Activated CD4-positive, alpha-beta T cell treated with anti-CD3 and anti-CD28 coated beads for 1 hour (primary cell): ENCODE measurements around the gene LRPAP1.
A peak's percentile ranks its signal among the peaks of the same experiment; 100 is the strongest.
"Not testable (repeated sequence)": the region's sequence is repeated elsewhere in the genome, so short reads cannot be mapped to it uniquely, and the experiment has no call there.

ENCODE experiments used
- DNase-seq: peaks from one replicate; pipeline ENCODE4 v3.0.0-alpha.2; 2020

The LRPAP1 gene, protein sequence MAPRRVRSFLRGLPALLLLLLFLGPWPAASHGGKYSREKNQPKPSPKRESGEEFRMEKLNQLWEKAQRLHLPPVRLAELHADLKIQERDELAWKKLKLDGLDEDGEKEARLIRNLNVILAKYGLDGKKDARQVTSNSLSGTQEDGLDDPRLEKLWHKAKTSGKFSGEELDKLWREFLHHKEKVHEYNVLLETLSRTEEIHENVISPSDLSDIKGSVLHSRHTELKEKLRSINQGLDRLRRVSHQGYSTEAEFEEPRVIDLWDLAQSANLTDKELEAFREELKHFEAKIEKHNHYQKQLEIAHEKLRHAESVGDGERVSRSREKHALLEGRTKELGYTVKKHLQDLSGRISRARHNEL

DNA sequence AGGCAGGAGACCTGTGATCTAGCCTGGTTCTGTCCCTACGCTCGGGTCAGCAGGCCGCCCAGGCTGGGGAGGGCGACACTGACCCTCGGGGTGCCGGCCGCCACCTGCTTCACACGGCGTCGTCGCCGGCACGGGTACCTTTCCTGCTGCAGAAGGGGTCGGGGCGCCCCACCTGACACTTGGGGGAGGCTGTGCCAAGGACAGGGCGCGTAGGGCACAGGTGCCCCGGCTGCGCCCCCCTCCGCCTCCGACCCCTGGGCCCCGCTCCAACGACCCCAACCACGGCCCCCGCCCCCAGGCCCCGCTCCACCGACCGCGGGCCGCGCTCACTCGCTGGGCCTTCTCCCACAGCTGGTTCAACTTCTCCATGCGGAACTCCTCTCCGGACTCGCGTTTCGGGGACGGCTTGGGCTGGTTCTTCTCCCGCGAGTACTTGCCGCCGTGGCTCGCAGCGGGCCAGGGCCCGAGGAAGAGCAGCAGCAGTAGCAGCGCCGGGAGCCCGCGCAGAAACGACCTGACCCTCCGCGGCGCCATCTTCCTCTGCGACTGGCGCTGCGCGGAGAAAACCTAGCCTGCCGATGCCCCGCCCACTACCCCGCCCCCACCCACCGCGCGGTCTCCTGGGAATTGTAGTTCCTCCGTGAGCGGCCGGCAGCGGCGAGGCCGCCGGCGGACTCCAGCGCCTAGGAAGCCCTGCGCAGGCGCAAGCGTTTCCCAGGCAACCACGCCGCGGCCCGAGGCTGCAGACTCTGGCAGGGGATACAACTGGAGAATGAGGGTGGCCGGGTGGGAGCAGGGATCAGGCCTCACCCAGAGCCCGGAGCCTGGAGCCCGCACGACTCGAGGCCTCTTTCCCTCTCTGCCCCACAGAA, at the start of gene LRPAP1:
Gene LRPAP1 (minus strand): TSS at position 544 of the 872 bp plus-strand sequence. CDS start 10 bp downstream, at position 534.
- DNase-seq, result peak; percentile 78

DNA sequence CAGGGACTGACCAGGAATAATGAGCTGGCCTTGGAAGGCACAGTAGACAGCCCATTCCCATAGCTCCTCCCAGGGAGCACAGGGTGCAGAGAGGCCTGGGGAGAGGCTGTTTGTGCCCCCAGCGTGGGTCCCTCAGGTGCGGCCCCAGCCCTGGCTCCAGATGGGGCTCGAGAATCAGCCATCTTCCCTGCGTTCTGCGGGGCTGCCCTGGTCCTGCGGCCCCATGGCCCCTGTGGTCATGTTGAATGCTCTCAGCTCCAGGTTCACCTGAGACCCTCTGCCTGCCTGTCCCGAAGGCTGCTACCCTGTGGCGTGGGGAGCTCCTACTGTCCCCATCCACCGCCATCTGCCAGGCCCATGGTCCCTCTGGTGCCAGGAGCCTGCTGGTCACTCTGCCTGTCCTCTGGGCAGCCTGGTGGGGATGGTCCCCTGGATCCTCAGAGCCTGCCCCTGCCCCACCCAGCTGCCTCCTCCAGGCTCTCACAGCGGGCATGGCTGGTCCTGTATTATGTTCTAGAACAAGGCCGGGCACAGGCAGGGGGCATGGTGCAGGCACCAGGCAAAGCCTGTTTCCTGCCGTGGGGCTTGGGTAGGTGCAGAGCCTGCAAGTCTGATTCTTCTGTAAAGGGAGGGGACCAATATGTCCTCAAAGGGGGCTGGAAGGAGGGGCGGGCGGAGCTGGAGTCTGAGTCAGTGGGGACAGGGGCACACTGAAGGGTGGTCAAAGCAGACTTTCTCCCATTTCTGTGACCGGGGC, 49.3 kb upstream of the LRPAP1 start:
- not testable (repeated sequence) for DNase-seq

DNA sequence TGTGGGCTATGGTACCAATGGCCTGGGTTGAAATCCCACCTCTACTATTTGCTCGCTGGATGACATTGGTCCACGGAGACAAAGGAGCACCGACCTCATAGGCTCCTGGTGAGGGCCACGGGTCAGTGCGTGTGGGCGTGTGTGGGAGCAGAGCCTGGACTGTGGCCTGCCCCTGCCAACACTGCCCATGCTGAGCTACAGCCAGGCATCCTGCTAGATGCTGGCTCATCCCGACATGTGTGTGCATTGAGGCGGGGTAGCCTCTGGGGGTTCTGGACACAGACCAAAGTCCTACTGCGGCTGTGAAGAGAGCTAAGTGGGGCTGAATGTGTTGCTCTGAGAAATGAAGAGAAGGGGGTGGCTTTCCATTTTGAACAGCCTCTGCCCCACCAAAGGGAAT, 48.6 kb upstream of the LRPAP1 start:
- not testable (repeated sequence) for DNase-seq

DNA sequence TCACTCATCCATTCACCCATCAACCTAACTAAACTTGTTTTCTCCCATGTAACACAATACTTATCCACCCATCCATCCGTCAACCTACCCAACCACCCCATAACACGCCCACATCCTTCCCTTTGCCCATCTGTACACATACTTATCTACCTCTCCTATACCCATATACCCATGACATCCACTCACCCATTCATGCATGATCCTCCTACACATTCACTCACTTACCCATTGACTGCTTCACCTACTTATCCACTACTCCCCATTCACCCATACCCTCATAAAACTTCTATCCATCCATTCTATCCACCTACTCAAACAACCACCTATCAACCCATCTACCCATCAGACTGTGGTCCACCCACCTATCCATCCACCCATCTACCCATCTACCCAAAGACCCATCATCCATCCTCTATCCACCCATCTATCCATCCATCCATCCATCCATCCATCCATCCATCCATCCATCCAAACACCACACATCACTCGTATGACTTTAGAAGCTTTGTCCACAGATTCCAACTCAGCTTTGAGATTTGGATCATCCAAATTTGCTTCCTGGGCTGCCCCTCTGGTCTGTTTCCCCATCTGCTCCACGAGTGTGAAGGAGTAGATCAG, 46.4 kb upstream of the LRPAP1 start:
- not testable (repeated sequence) for DNase-seq

DNA sequence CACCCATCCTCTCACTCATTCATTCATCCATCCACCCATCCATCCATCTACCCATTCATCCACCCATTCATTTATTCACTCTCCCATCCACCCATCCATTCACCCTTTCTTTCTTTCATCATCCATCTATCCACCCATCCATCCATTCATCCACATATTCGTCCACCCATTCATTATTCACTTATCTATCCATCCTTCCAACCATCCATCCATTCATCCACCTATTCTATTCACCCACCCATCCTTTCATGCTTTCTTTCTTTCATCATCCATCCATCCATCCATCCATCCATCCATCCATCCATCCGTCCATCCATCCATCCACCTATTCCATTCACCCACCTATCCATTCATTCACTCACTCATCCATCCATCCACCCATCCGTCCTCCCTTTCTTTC, 45.8 kb upstream of the LRPAP1 start:
- not testable (repeated sequence) for DNase-seq

DNA sequence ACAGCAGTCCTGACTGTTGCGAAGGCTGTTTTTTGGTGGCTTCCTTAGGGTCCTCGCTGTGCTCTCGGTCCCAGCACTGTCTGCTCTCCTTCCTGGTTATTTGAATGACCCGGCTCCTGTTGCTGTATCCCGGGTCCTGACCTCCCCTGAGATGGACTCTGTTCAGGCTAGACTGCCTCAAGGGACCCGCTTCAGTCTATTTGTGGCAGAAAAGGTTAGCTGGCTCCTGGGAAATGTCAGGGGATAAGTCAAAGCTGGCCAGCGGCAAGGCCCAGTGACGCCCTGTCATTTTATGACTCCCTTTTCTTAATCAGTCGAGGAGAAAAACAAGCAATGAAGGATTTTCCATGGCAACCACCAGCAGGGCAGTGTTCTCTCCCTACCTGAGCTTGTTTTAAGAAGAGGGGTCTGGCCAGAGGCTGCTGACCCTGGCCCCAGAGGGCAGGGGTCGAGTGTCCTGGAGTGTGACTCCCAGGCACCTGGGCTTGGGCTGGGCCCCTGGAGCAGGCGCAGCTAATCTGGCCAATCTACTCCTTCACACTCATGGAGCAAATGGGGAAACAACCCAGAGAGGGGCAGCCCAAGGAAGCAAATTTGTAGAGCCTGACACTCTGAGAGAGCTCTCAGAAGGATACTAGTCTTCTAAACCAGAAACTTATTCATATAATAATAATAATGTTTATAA, 45.1 kb upstream of the LRPAP1 start:
- DNase-seq, result not testable (repeated sequence)

DNA sequence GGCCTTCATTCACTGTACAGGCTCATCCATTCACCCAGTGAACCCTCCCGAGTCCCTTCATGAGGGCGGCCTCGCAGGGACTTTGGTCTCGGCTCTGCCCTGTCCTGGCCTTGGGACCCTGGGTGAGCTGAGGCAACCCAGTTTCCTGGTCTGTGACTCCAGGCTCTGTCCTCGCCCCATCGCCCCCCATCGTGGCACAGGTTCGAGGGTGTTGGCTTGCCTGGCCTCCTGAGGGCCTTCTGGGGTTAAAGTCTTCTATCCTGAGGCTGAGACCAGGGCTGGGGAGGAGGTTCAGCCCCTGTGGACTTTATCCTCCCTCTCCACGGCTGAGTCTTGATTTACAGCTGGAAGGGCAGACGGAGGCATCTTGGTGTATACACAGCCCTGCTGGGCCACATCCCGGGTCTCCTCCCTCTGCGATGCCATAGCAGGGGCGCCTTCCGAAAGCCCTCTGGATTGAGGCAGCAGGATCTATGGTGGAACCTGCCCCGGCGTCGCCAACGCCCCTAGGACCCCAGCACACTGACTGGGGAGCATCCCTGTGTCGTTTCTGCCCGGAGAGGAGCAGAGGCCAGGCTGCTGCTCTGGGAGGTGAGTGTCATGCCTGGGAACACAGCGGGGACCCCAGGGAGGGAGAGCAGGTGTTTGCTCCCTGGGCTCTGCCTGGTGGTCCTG, 44.4 kb upstream of the LRPAP1 start:
- DNase-seq, result not testable (repeated sequence)

DNA sequence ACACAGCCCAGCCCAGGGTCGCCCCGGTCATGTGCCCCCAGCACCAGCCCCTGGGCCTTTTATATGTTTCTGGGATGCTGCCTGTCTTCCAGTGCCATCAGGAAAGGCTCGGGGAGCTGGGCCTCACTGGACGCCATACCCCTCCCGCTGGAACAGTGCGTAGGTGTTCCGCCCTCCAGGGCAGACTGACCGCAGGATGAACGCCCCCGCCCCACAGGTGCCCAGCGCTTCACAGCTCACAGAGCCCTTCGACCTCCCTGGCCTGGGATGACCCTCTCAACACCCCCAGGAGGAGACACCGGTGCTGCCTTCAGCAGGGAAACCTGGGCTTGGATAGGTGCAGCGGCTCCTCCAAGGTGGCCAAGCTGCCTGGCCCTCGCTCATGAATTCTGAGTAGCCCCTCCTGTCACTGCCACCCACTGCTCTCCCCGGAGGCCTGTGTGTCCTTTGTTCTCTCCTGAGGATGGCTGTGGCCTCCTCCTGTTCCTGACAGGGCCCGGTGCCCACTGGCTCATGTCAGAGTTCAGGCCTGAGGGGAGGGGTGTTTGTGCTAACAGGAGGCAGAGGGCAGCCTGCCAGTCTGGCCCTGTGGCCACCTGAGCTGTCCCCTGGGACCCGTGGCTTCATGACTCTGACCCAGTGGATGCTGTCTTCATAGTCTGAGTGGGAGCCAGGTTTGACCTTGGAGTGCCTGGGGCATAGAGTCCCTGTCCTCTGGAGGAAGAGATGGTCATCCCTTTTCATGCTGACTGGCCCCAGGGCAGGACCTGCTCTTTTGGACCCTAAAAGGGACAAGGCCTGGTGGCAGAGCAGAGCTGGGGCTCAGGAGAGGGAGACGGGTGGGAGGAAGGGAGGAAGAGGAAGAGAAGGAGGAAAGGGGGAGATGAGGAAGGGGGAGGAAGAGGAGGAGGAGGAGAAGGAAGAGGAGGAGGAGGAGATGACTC, 43.5 kb upstream of the LRPAP1 start:
- DNase-seq, result not testable (repeated sequence)

DNA sequence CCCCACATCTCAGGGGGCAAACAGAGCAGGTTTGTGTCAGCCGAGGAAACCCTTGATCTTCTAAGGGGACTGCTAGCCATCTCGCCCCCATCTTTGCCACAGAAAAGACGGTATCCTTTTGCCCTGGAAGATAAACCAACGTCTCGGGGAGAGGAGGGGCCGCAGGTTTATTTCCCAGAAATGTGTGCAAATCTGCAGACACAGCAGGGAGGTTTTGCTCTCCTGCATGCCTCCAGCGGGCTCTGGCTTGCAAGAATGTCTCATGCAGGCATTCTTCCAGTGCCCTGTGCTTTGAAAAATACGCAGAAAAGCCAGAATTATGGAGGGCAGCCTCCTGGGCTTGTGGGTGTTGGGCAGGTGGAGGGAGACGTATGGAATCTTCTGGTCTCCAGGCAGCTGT, 42.6 kb upstream of the LRPAP1 start:
- not testable (repeated sequence) for DNase-seq

DNA sequence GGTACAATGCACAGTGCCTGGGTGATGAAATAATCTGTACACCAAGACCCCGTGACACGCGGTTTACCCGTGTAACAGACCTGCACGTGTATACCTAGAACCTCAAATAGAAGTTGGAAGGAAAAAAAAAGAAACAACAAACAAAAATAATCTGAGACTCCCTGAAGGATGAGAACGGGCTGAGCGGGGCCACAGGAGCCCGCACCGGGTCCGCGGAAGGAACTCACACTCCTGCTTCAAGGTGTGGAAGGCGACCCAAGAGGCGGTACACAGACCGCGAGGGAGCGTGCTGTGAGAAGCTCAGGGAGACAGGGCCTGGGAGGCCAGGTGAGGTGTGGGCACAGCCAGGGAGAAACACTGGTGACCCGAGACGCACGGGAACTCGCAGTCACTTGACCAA, 42.1 kb upstream of the LRPAP1 start:
- DNase-seq, result not testable (repeated sequence)

DNA sequence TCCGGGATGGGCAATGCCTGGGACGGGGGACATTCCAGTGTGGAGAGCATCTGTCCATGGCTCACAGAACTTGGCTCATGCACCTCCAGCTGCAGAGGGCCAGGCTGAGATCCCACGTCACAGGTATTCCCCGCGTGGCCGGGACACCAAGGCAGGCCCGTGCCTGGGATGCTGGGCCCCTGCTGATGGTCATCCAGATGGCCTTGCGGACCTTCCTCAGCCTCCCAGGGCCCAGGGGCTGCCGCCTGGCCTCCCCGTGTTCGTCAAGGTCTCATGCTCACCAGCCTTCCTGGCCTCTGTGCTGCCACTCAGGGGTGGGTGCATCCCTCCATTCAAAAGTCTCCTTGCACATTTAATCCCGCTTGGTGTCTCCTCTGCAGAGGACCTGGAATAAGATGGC, 40.9 kb upstream of the LRPAP1 start:
- DNase-seq, result no peak

DNA sequence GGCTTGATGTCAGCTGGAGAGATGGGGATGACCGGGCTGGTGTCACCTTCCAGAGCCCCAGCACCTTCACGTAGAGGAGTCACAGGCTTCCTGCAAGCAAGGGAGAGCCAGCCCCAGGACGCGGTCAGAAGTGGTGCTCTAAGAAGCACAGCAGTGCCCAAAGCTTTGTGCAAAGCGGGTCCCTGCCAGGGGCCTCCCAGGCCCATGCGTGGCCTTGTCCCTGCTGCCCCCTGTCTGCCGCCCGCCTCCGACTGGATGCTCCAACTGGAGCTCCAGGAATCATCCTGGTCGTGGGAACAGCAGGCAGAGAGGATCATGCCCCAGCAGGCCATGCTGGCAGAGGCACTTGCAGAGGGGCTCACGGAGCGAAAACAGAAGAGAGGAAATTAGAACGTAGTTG, 40.1 kb upstream of the LRPAP1 start:
- no peak for DNase-seq

DNA sequence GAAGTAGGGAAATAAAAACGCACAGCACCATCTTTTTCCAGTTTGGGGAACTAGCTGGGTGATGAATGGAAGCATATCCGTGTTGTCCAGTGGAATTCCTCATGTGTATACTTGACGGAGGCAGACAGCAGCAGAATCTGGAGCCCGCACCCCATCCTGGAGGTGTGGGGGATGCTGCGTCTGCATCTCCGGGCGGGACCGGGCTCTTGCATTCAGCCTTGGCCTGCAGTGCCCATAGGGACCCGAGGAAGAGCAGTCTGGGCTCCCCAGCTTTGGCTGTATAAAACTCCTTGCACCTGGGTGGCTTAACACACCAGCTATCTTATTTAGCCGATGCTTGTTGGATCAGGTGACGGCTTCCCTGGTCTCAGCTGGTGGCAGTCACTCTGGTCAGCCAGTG, 39.7 kb upstream of the LRPAP1 start:
- no peak for DNase-seq

DNA sequence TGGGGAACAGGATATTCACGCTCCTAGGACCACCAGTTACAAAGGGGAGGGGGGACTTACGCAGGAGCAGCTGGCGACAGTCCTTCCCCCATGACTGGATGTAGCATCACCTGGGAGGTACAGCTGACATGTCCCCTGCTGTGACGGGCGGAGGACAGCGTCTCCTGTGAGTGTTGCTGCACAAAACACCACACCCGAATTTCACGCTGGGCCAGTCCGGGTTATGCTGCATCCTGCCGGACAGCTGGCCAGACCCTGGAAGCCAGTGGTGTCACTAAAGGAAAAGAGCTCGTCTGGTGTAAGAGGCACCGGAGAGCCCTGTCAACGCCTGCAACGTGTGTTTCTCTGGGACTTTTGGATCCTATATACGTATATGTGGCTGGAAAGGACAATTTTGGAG, 38.7 kb upstream of the LRPAP1 start:
- DNase-seq, result peak; percentile 2

DNA sequence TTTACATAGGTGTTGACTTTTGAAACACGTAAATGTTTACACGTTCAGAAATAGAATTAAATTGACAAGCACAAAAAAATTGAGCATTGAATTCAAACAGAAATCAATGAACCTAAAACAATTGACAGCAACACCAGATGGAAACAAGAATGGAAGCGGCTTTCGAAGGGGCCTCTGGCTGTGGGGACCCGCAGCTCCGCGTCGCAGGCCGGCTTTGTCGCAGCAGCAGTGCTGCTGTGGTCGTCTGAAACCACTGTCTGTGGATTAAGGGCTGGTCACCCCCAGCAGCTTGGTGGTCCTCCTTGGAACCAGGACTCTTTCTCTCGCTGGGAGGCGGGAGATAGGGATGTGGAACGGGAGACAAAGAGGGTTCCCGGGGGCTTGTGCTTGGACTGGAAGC, 37.4 kb upstream of the LRPAP1 start:
- DNase-seq, result not testable (repeated sequence)

DNA sequence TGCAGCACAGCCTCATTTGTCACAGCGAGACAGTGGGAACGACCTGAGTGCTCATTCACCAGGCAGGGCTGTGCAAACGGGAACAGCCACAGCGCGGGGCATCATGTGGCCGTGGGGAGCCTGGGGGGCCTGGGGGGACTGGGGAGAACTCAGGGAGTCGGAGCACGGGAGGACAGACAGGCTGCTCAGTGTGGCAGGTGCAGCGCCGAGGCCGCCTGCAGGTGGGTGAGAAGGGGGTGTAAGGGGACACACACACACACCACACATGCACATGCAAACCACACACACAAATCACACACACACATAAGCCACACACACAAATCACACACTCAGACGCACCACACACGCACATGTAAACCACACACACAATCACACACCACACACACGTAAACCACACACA, 34.5 kb upstream of the LRPAP1 start:
- DNase-seq, result not testable (repeated sequence)

DNA sequence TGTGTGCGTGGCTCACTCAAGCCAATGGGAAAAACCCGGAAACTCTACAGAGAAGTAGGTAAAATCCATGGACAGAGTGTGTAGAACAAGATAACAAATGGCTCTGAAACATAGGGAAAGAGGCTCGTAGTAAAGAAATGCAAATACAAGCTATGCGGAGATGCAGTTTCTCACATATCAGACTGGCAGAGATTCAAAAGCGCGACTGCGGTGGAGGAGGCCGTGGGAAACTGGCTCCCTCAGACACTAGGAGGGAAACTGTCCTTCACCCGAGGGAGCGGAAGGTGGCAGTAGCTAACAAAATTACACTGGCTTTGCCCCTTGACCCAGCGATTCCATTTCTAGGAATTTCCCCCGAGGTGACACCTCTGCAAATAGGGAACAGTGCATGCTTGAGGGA, 34.1 kb upstream of the LRPAP1 start:
- DNase-seq, result not testable (repeated sequence)

DNA sequence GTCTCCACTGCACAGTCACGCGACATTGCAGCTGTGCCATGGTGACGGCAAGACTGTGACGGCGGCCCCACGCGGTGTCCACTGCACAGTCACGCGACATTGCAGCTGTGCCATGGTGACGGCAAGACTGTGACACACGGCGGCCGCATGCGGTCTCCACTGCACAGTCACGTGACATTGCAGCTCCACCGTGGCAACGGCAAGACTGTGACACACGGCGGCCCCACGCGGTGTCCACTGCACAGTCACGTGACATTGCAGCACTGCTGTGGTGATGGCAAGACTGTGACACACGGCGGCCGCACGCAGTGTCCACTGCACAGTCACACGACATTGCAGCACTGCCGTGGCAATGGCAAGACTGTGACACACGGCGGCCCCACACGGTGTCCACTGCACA, 32.7 kb upstream of the LRPAP1 start:
- not testable (repeated sequence) for DNase-seq

DNA sequence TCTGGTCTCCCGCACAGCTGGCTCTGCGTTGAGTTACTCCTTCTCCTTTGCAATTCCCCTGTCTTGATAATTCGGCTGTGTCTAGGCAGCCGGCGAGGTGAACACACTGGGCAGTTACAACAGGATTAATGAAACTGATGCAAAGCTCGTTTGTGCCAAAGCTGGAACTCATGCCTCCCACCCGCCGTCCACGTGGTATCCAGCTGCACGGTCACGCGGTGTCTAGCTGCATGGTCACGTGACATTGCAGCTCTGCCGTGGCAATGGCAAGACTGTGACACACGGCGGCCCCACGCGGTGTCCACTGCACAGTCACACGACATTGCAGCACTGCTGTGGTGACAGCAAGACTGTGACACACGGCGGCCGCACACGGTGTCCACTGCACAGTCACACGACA, 31.2 kb upstream of the LRPAP1 start:
- DNase-seq, result no peak

DNA sequence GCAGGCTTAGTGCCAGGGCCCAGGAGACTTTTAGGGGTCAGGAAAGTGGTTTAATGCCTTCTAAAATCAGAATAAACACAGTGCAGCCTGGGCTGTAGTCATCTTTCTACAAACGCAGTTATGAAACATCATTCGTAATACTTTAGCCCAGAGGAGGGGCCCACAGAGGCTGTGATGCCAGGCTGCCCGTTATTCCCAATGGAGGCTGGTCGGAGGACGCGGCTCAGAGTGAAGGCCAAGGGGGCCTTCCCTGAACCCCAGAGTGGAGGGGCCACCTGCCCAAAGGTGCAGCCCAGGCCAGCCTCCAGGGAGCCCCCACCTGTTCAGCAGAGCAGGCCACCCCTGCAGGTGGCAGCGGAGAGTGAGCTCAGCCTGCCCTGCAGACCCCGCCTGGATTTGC, 29.9 kb upstream of the LRPAP1 start:
- not testable (repeated sequence) for DNase-seq
